Left cardiac atrium (tissue), 4 donors: ENCODE results near the gene KRTAP20-3. TPM values are rescaled to one million over a fixed set of nuclear protein-coding genes. Genes with fewer than 3 reads are reported as not detected.

ENCODE experiments used
- ATAC-seq, 2 donors: fragments of 200-7000 bp; cut with Tn5 transposase; one replicate each; pipeline ENCODE4 v1.9.1; 2020; ENCODE audit warnings: mild to moderate bottlenecking in 2 of 2, moderate library complexity in 2 of 2
- DNase-seq: peaks from one replicate; pipeline ENCODE4 v3.0.0-alpha.2; 2020
- intact Hi-C, 2 donors: fragments of 100-400 bp; cut with DNase I; formaldehyde crosslinking; loops; one replicate each; pipeline versions ENCODE4 v1.14.1 to v1.15.1; 2022 to 2023
- long read RNA-seq: library from polyadenylated mRNA; unstranded; transcript quantifications from one replicate; pipeline ENCODE4 v2.0.0, GENCODE V29; 2021
- total RNA-seq, 2 donors: library from RNA; stranded (reverse); fragmentation: NEBNext Ultra II Directional; extraction: Animal tissue kit (Norgen Biotek cat#: 25700); gene quantifications; one replicate each; pipeline ENCODE4 v1.2.1, GENCODE V29; 2021
- donor health status: DM: no; HTN: yes; CAD: no.
- donor health status: DM: no; HTN: yes; CAD: no; lungs with severe emphysema.
- donor health status: DM: yes; HTN: yes; CAD: no.
- donor health status: Dilated cardiomyopathy.

Gene KRTAP20-3
- total RNA-seq = not detected
- long read RNA-seq = 0 reads

GRCh38 chr21:30642564-30642963, at the start of gene KRTAP20-3:
KRTAP20-3 (plus strand) TSS chr21:30642864.
- ATAC-seq (no peak), DNase-seq (no peak)
- intact Hi-C loops = no loop called here

- no peak for DNase-seq
- intact Hi-C loops = no loop called here
These were observed 43.9 kb upstream of the KRTAP20-3 start, which contains the start of gene KRTAP6-2 for GRCh38 chr21:30598802-30599201. KRTAP6-2 (minus strand) TSS chr21:30598902; CDS start chr21:30598874, 28 bp downstream.

GRCh38 chr21:30600787-30601186, 41.9 kb upstream of the KRTAP20-3 start, which contains the start of gene KRTAP22-1:
KRTAP22-1 (plus strand) TSS chr21:30601087.
- intact Hi-C loops = no loop called here
- ATAC-seq (no peak), DNase-seq (no peak)

More at GRCh38 chr21:30598802-30599201, 43.9 kb upstream of the KRTAP20-3 start, which contains the start of gene KRTAP6-2:
- ATAC-seq = no peak

GRCh38 chr21:30605968-30606367, 36.7 kb upstream of the KRTAP20-3 start:
- DNase-seq (no peak), ATAC-seq (no peak)
- intact Hi-C loops = no loop called here

- DNase-seq (no peak), ATAC-seq (no peak)
- intact Hi-C loops = no loop called here
These were observed 30.5 kb upstream of the KRTAP20-3 start for GRCh38 chr21:30612132-30612531.

- ATAC-seq = no peak
- no peak for DNase-seq
- intact Hi-C loops = no loop called here
These were observed 28.8 kb upstream of the KRTAP20-3 start, which contains the start of gene KRTAP6-1 for GRCh38 chr21:30613836-30614235. KRTAP6-1 (minus strand) TSS chr21:30613930; CDS start chr21:30613904, 26 bp downstream.

- no peak for DNase-seq
- no peak for ATAC-seq
- intact Hi-C loops = no loop called here
These were observed 27.5 kb upstream of the KRTAP20-3 start for GRCh38 chr21:30615199-30615598.

- DNase-seq (no peak), ATAC-seq (no peak)
- intact Hi-C loops = no loop called here
These were observed 26.5 kb upstream of the KRTAP20-3 start, which contains the start of gene KRTAP20-1 for GRCh38 chr21:30616125-30616524. KRTAP20-1 (plus strand) TSS chr21:30616425; CDS start chr21:30616455, 30 bp downstream.

- no peak for DNase-seq
- no peak for ATAC-seq
These were observed 22.6 kb upstream of the KRTAP20-3 start for GRCh38 chr21:30620080-30620479.

GRCh38 chr21:30620522-30620921, 22.1 kb upstream of the KRTAP20-3 start, which contains the start of gene KRTAP20-4:
KRTAP20-4 (plus strand) TSS chr21:30620627.
- ATAC-seq = no peak
- intact Hi-C loops = no loop called here

More at GRCh38 chr21:30620080-30620479, 22.6 kb upstream of the KRTAP20-3 start:
- intact Hi-C loops = no loop called here

GRCh38 chr21:30623362-30623761, 19.3 kb upstream of the KRTAP20-3 start:
- intact Hi-C loops = no loop called here
- peak in 1 of 2 donors; percentile 58 for ATAC-seq
- no peak for DNase-seq

More at GRCh38 chr21:30620522-30620921, 22.1 kb upstream of the KRTAP20-3 start, which contains the start of gene KRTAP20-4:
- DNase-seq = no peak

GRCh38 chr21:30625449-30626165, 17.1 kb upstream of the KRTAP20-3 start:
- intact Hi-C loops = no loop called here
- ATAC-seq = no peak
- DNase-seq = no peak

- DNase-seq (no peak), ATAC-seq (no peak)
- intact Hi-C loops = no loop called here
These were observed 14.6 kb upstream of the KRTAP20-3 start for GRCh38 chr21:30628109-30628508.

- intact Hi-C loops = no loop called here
- DNase-seq = no peak
- ATAC-seq = peak in 1 of 2 donors; percentile 81
These were observed 13.5 kb upstream of the KRTAP20-3 start for GRCh38 chr21:30629200-30629599.

GRCh38 chr21:30634906-30635305, 7.8 kb upstream of the KRTAP20-3 start, which contains the start of gene KRTAP20-2:
KRTAP20-2 (plus strand) TSS chr21:30635206; CDS start chr21:30635264, 58 bp downstream.
- DNase-seq (no peak), ATAC-seq (no peak)
- intact Hi-C loops = no loop called here

- intact Hi-C loops = no loop called here
- DNase-seq (no peak), ATAC-seq (no peak)
These were observed 4.0 kb upstream of the KRTAP20-3 start for GRCh38 chr21:30638686-30639085.

GRCh38 chr21:30646904-30647414, 4.3 kb downstream of the KRTAP20-3 start:
- ATAC-seq (no peak), DNase-seq (no peak)
- intact Hi-C loops = no loop called here

GRCh38 chr21:30652891-30653290, 10.2 kb downstream of the KRTAP20-3 start:
- ATAC-seq (no peak), DNase-seq (no peak)
- intact Hi-C loops = no loop called here

- no peak for ATAC-seq
- intact Hi-C loops = no loop called here
- DNase-seq = no peak
These were observed 26.1 kb downstream of the KRTAP20-3 start for GRCh38 chr21:30668776-30669175.

GRCh38 chr21:30672985-30673650, 30.5 kb downstream of the KRTAP20-3 start:
- intact Hi-C loops = no loop called here
- ATAC-seq (no peak), DNase-seq (no peak)
